ENCODE measurements around the gene SLC12A5. TPM values are rescaled to one million over a fixed set of nuclear protein-coding genes. Genes with fewer than 3 reads are reported as not detected.

SLC12A5 gene
- polyA plus RNA-seq, 3 donors: not detected

- Histone ChIP-seq H4K20me1 (ENCODE audit: insufficient read depth, low read length) (no peaks in the 10 kb centered on the region), H2AFZ (ENCODE audit: insufficient read depth, low read depth, low read length, poor library complexity, severe bottlenecking) (no peak overlapping the region), H3K4me1 (ENCODE audit: control insufficient read depth in 1 of 2, insufficient read depth in 2 of 2, low read length in 2 of 2) (no peaks in the 10 kb centered on the region), H3K4me2 (replicated peaks; ENCODE audit: extremely low read depth, low read length, poor library complexity, severe bottlenecking) (no peak overlapping the region), H3K9me3 (replicated peaks in 1 of 2; ENCODE audit: control insufficient read depth in 1 of 2, insufficient read depth in 1 of 2, low read length in 2 of 2) (peaks cover 0 to 12% of the 10 kb centered on the region in 2 donors), H3K27me3 (ENCODE audit: control insufficient read depth in 2 of 2, insufficient read depth in 2 of 2, low read length in 2 of 2) (peaks cover 68 to 83% of the 10 kb centered on the region in 2 donors), H3K9ac (ENCODE audit: insufficient read depth, low read length, poor library complexity, severe bottlenecking) (no peak overlapping the region), H3K79me2 (ENCODE audit: insufficient read depth, low read length) (no peaks in the 10 kb centered on the region), H3K27ac (ENCODE audit: low read depth in 1 of 2, low read length in 2 of 2) (no peak overlapping the region), H3K36me3 (replicated peaks in 1 of 2; ENCODE audit: control insufficient read depth in 1 of 2, insufficient read depth in 2 of 2, low read length in 2 of 2) (no peaks in the 10 kb centered on the region), H3K4me3 (replicated peaks in 1 of 3; ENCODE audit: low read depth in 2 of 3, low read length in 3 of 3) (no peak overlapping the region)
- DNase-seq: no peak
- Mint-ChIP-seq H3K4me1 (no peaks in the 10 kb centered on the region), H3K36me3 (peaks cover 1 to 3% of the 10 kb centered on the region in 2 donors), H3K4me3 (peak overlapping the region in 1 of 2 donors; percentile 81), H3K27ac (no peak overlapping the region), H3K27me3 (ENCODE audit: low read depth in 3 of 3) (peaks cover 75 to 86% (median 79%) of the 10 kb centered on the region in 3 donors), H3K9me3 (peaks cover 0 to 23% (median 5%) of the 10 kb centered on the region in 7 donors)
- intact Hi-C loops (cut with micrococcal nuclease): no loop called here
- no peak for TF ChIP-seq CTCF (IDR thresholded peaks at IDR 0.05)
- WGBS (ENCODE audit: insufficient coverage): 13% methylated on average over 34 of the region's 49 CpGs
Measured at GRCh38 chr20:46030284-46031013, 1.4 kb downstream of the SLC12A5 start.

GRCh38 chr20:46031014-46031569, 2.1 kb downstream of the SLC12A5 start:
- Mint-ChIP-seq H3K27me3 (ENCODE audit: low read depth in 3 of 3) (peaks cover 75 to 84% (median 77%) of the 10 kb centered on the region in 3 donors), H3K4me1 (no peaks in the 10 kb centered on the region), H3K9me3 (peaks cover 0 to 23% (median 5%) of the 10 kb centered on the region in 7 donors), H3K27ac (no peak overlapping the region), H3K4me3 (peak overlapping the region in 1 of 2 donors; percentile 42), H3K36me3 (peaks cover 1 to 3% of the 10 kb centered on the region in 2 donors)
- Histone ChIP-seq H3K79me2 (ENCODE audit: insufficient read depth, low read length) (no peaks in the 10 kb centered on the region), H3K27ac (ENCODE audit: low read depth in 1 of 2, low read length in 2 of 2) (no peak overlapping the region), H4K20me1 (ENCODE audit: insufficient read depth, low read length) (no peaks in the 10 kb centered on the region), H3K36me3 (replicated peaks in 1 of 2; ENCODE audit: control insufficient read depth in 1 of 2, insufficient read depth in 2 of 2, low read length in 2 of 2) (no peaks in the 10 kb centered on the region), H3K4me3 (replicated peaks in 1 of 3; ENCODE audit: low read depth in 2 of 3, low read length in 3 of 3) (no peak overlapping the region), H3K9ac (ENCODE audit: insufficient read depth, low read length, poor library complexity, severe bottlenecking) (no peak overlapping the region), H3K4me1 (ENCODE audit: control insufficient read depth in 1 of 2, insufficient read depth in 2 of 2, low read length in 2 of 2) (no peaks in the 10 kb centered on the region), H3K9me3 (replicated peaks in 1 of 2; ENCODE audit: control insufficient read depth in 1 of 2, insufficient read depth in 1 of 2, low read length in 2 of 2) (peaks cover 0 to 12% of the 10 kb centered on the region in 2 donors), H3K27me3 (ENCODE audit: control insufficient read depth in 2 of 2, insufficient read depth in 2 of 2, low read length in 2 of 2) (peaks cover 68 to 83% of the 10 kb centered on the region in 2 donors), H3K4me2 (replicated peaks; ENCODE audit: extremely low read depth, low read length, poor library complexity, severe bottlenecking) (no peak overlapping the region), H2AFZ (ENCODE audit: insufficient read depth, low read depth, low read length, poor library complexity, severe bottlenecking) (no peak overlapping the region)
- DNase-seq: no peak
- TF ChIP-seq CTCF (IDR thresholded peaks at IDR 0.05): no peak
- intact Hi-C loops (cut with micrococcal nuclease): no loop called here
- 19% methylated on average over 4 of the region's 11 CpGs for WGBS (ENCODE audit: insufficient coverage)

Measured in CD14-positive monocyte (primary cell).